Liver (tissue), 3 donors: ENCODE measurements around the gene ADO.

Source experiments
- RAD21 ChIP-seq, 2 donors: IDR thresholded peaks; 2 replicates each; pipeline ENCODE4 v1.6.1; 2016; ENCODE audit warnings: antibody characterized with exemption in 2 of 2, mild to moderate bottlenecking in 2 of 2
- SP1 ChIP-seq: IDR thresholded peaks from 2 replicates; pipeline ENCODE4 v1.6.1; 2018; ENCODE audit warnings: antibody characterized with exemption, mild to moderate bottlenecking
- TAF1 ChIP-seq: conservative IDR thresholded peaks from 2 replicates; pipeline ENCODE4 v1.6.1; 2016; ENCODE audit warnings: antibody characterized with exemption, mild to moderate bottlenecking
- YY1 ChIP-seq: IDR thresholded peaks from 2 replicates; pipeline ENCODE4 v1.6.1; 2016; ENCODE audit warnings: antibody characterized with exemption, mild to moderate bottlenecking
- TF ChIP-seq, protein P1 (sequence below): fragments of 150-350 bp; IDR thresholded peaks from 2 replicates; pipeline ENCODE4 v1.5.1; 2017; ENCODE audit warnings: improper control_type of control experiment, low read depth, low read length; ENCODE audit not compliant: missing input control
- TF ChIP-seq, protein P2 (sequence below): IDR thresholded peaks from 2 replicates; pipeline ENCODE4 v1.6.1; 2016; ENCODE audit warnings: antibody characterized with exemption
- donor health status: healthy.
- donor health status: healthy.

DNA sequence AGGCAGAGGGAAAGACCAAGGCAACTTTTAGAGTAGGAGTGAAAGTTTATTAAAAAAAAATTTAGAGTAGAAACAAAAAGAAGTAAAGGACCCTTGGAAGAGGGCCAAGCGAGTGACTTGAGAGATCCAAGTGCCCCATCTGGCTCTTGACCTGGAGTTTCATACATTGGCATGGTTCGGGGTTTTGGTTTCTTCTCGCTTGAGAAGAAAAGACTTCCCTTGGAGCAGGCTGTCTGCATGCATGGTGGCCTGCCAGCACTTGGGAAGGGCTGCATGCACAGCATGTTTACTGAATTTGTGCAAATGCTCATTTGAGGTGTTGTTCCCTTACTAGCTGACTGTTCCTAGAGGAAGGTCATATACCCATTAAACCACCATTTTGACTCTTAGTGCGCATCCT, 8.8 kb upstream of the ADO start:
- TF ChIP-seq, protein P1, sequence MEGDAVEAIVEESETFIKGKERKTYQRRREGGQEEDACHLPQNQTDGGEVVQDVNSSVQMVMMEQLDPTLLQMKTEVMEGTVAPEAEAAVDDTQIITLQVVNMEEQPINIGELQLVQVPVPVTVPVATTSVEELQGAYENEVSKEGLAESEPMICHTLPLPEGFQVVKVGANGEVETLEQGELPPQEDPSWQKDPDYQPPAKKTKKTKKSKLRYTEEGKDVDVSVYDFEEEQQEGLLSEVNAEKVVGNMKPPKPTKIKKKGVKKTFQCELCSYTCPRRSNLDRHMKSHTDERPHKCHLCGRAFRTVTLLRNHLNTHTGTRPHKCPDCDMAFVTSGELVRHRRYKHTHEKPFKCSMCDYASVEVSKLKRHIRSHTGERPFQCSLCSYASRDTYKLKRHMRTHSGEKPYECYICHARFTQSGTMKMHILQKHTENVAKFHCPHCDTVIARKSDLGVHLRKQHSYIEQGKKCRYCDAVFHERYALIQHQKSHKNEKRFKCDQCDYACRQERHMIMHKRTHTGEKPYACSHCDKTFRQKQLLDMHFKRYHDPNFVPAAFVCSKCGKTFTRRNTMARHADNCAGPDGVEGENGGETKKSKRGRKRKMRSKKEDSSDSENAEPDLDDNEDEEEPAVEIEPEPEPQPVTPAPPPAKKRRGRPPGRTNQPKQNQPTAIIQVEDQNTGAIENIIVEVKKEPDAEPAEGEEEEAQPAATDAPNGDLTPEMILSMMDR = no peak
- TF ChIP-seq, protein P2, sequence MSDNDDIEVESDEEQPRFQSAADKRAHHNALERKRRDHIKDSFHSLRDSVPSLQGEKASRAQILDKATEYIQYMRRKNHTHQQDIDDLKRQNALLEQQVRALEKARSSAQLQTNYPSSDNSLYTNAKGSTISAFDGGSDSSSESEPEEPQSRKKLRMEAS = no peak
- no peak for TF ChIP-seq TAF1
- TF ChIP-seq RAD21 (IDR thresholded peaks at IDR 0.05) = no peak
- TF ChIP-seq SP1 = no peak
- no peak for TF ChIP-seq YY1
